Endothelial cell (in vitro differentiated cells): Measurements from ENCODE around the gene MTMR4. TPM values are rescaled to one million over a fixed set of nuclear protein-coding genes. Genes with fewer than 3 reads are reported as not detected.

Experiments used
- DNase-seq: peaks from one replicate; pipeline ENCODE4 v3.0.0; 2021; ENCODE audit warnings: low spot score
- H3K27ac Mint-ChIP-seq: one replicate; pipeline ENCODE4 v1.8.0; 2021; ENCODE audit warnings: mixed read lengths, inconsistent platforms; ENCODE audit not compliant: unreplicated experiment
- H3K27me3 Mint-ChIP-seq: one replicate; pipeline ENCODE4 v1.8.0; 2021; ENCODE audit warnings: mild to moderate bottlenecking, moderate library complexity, mixed read lengths, inconsistent platforms; ENCODE audit not compliant: unreplicated experiment
- H3K36me3 Mint-ChIP-seq: one replicate; pipeline ENCODE4 v1.8.0; 2021; ENCODE audit warnings: mild to moderate bottlenecking, low read depth, mixed read lengths, inconsistent platforms; ENCODE audit not compliant: unreplicated experiment
- H3K4me1 Mint-ChIP-seq: one replicate; pipeline ENCODE4 v1.8.0; 2021; ENCODE audit warnings: mild to moderate bottlenecking, mixed read lengths, inconsistent platforms; ENCODE audit not compliant: unreplicated experiment
- H3K4me3 Mint-ChIP-seq: one replicate; pipeline ENCODE4 v1.8.0; 2021; ENCODE audit warnings: mild to moderate bottlenecking, mixed read lengths, inconsistent platforms; ENCODE audit not compliant: unreplicated experiment
- H3K9me3 Mint-ChIP-seq: one replicate; pipeline ENCODE4 v1.8.0; 2021; ENCODE audit warnings: mixed read lengths, inconsistent platforms; ENCODE audit not compliant: unreplicated experiment
- CTCF ChIP-seq: fragments of 200-600 bp; sonication (generic); IDR thresholded peaks from one replicate; pipeline ENCODE4 v1.5.0; 2021; ENCODE audit warnings: antibody characterized with exemption; ENCODE audit not compliant: unreplicated experiment
- total RNA-seq: library from RNA; stranded (reverse); fragmentation: NEBNext Ultra II Directional; extraction: Animal tissue kit (Norgen Biotek cat#: 25700); gene quantifications from one replicate; pipeline ENCODE4 v1.2.1, GENCODE V29; 2021; ENCODE audit not compliant: unreplicated experiment

Gene MTMR4
- total RNA-seq, 1 donor from 2014 or later: 24.0 TPM

GRCh38 chr17:58541249-58541648 lies 26.8 kb upstream of the MTMR4 start:
- Mint-ChIP-seq H3K9me3 (no peaks in the 10 kb centered on the region), H3K27ac (no peak overlapping the region), H3K4me1 (peaks cover 9% of the 10 kb centered on the region), H3K4me3 (no peak overlapping the region), H3K27me3 (peaks cover 9% of the 10 kb centered on the region), H3K36me3 (no peaks in the 10 kb centered on the region)
- no peak for TF ChIP-seq CTCF
- no peak for DNase-seq

- Mint-ChIP-seq H3K4me1 (peaks cover 9% of the 10 kb centered on the region), H3K27me3 (peaks cover 10% of the 10 kb centered on the region), H3K27ac (no peak overlapping the region), H3K9me3 (no peaks in the 10 kb centered on the region), H3K4me3 (no peak overlapping the region), H3K36me3 (no peaks in the 10 kb centered on the region)
- DNase-seq: no peak
- TF ChIP-seq CTCF: no peak
These were observed 25.3 kb upstream of the MTMR4 start for GRCh38 chr17:58539698-58540097.

GRCh38 chr17:58538811-58539409 lies 24.5 kb upstream of the MTMR4 start:
- no peak for TF ChIP-seq CTCF
- no peaks in the 10 kb centered on the region for H3K36me3 Mint-ChIP-seq
- peaks cover 4% of the 10 kb centered on the region for H3K4me1 Mint-ChIP-seq
- H3K27me3 Mint-ChIP-seq: peaks cover 10% of the 10 kb centered on the region
- no peak overlapping the region for H3K27ac Mint-ChIP-seq
- no peak for DNase-seq
- no peak overlapping the region for H3K4me3 Mint-ChIP-seq
- no peaks in the 10 kb centered on the region for H3K9me3 Mint-ChIP-seq

- H3K27ac Mint-ChIP-seq: no peak overlapping the region
- no peak for DNase-seq
- H3K27me3 Mint-ChIP-seq: peaks cover 11% of the 10 kb centered on the region
- no peaks in the 10 kb centered on the region for H3K9me3 Mint-ChIP-seq
- H3K4me3 Mint-ChIP-seq: no peak overlapping the region
- H3K4me1 Mint-ChIP-seq: peaks cover 3% of the 10 kb centered on the region
- peaks cover 4% of the 10 kb centered on the region for H3K36me3 Mint-ChIP-seq
- no peak for TF ChIP-seq CTCF
These were observed 22.8 kb upstream of the MTMR4 start for GRCh38 chr17:58537266-58537665.

- TF ChIP-seq CTCF: no peak
- Mint-ChIP-seq H3K27ac (no peak overlapping the region), H3K4me3 (no peak overlapping the region), H3K27me3 (peaks cover 11% of the 10 kb centered on the region), H3K36me3 (peaks cover 4% of the 10 kb centered on the region), H3K9me3 (no peaks in the 10 kb centered on the region), H3K4me1 (peaks cover 3% of the 10 kb centered on the region)
- no peak for DNase-seq
These were observed 22.1 kb upstream of the MTMR4 start for GRCh38 chr17:58536542-58536941.
